Fibroblast of skin of back (primary cell): ENCODE results near the gene COL15A1. TPM values are rescaled to one million over a fixed set of nuclear protein-coding genes. Genes with fewer than 3 reads are reported as not detected.
"Not testable (repeated sequence)": the region's sequence is repeated elsewhere in the genome, so short reads cannot be mapped to it uniquely, and the experiment has no call there.

Experiments used
- DNase-seq: peaks from one replicate; pipeline ENCODE4 v3.0.0-alpha.2; 2013
- polyA plus RNA-seq, 2 experiments: library from polyadenylated mRNA; unstranded; fragments of 120-200 nt; gene quantifications; one replicate each; pipeline ENCODE4 v1.2.1, GENCODE V29; 2013; ENCODE audit not compliant: insufficient read length in 2 of 2

Gene COL15A1
- polyA plus RNA-seq (2013, experiment 1 of 2; ENCODE audit: insufficient read length): 1.3 TPM
- polyA plus RNA-seq (2013, experiment 2 of 2; ENCODE audit: insufficient read length): 2.1 TPM

- DNase-seq: no peak
Measured at GRCh38 chr9:98943682-98944056, at the start of gene COL15A1. Gene COL15A1 (plus strand): TSS chr9:98943907. CDS start chr9:98944062, 155 bp downstream.

- no peak for DNase-seq
Measured at GRCh38 chr9:98894171-98894570, 49.5 kb upstream of the COL15A1 start.

GRCh38 chr9:98894761-98895160, 48.9 kb upstream of the COL15A1 start:
- DNase-seq: no peak

GRCh38 chr9:98896632-98897031, 47.1 kb upstream of the COL15A1 start:
- DNase-seq: no peak

- peak; percentile 66 for DNase-seq
Measured at GRCh38 chr9:98897745-98898144, 46.0 kb upstream of the COL15A1 start.

- DNase-seq: peak; percentile 91
Measured at GRCh38 chr9:98899408-98900056, 44.2 kb upstream of the COL15A1 start.

- no peak for DNase-seq
Measured at GRCh38 chr9:98900244-98900643, 43.5 kb upstream of the COL15A1 start.

GRCh38 chr9:98900725-98901124, 43.0 kb upstream of the COL15A1 start:
- no peak for DNase-seq

- not testable (repeated sequence) for DNase-seq
Measured at GRCh38 chr9:98901843-98902242, 41.9 kb upstream of the COL15A1 start.

- no peak for DNase-seq
Measured at GRCh38 chr9:98902516-98902915, 41.2 kb upstream of the COL15A1 start.

- DNase-seq: no peak
Measured at GRCh38 chr9:98902925-98903324, 40.8 kb upstream of the COL15A1 start.

GRCh38 chr9:98903961-98904411, 39.7 kb upstream of the COL15A1 start:
- DNase-seq: no peak

GRCh38 chr9:98905015-98905414, 38.7 kb upstream of the COL15A1 start:
- DNase-seq: no peak

- DNase-seq: peak; percentile 81
Measured at GRCh38 chr9:98906273-98907040, 37.2 kb upstream of the COL15A1 start.

GRCh38 chr9:98907055-98907454, 36.7 kb upstream of the COL15A1 start:
- DNase-seq: no peak

GRCh38 chr9:98908897-98909634, 34.6 kb upstream of the COL15A1 start:
- peak; percentile 95 for DNase-seq

GRCh38 chr9:98909935-98910334, 33.8 kb upstream of the COL15A1 start:
- DNase-seq: no peak

- no peak for DNase-seq
Measured at GRCh38 chr9:98911042-98911441, 32.7 kb upstream of the COL15A1 start.

GRCh38 chr9:98911738-98912137, 32.0 kb upstream of the COL15A1 start:
- DNase-seq: not testable (repeated sequence)

- no peak for DNase-seq
Measured at GRCh38 chr9:98912450-98912849, 31.3 kb upstream of the COL15A1 start.

GRCh38 chr9:98913044-98913443, 30.7 kb upstream of the COL15A1 start:
- no peak for DNase-seq

- DNase-seq: no peak
Measured at GRCh38 chr9:98913705-98914104, 30.0 kb upstream of the COL15A1 start.

- no peak for DNase-seq
Measured at GRCh38 chr9:98915599-98915998, 28.1 kb upstream of the COL15A1 start.
